Mesenteric fat pad (tissue), 1 donor: ENCODE results near the gene FANCG. TPM values are rescaled to one million over a fixed set of nuclear protein-coding genes. Genes with fewer than 3 reads are reported as not detected.

Source experiments
- DNase-seq: peaks from one replicate; pipeline ENCODE4 v3.0.0-alpha.2; 2020; ENCODE audit warnings: low spot score
- total RNA-seq: library from RNA; stranded (reverse); fragmentation: NEBNext Ultra II Directional; extraction: Animal tissue kit (Norgen Biotek cat#: 25700); gene quantifications from one replicate; pipeline ENCODE4 v1.2.1, GENCODE V29; 2021
- donor health status: DM: yes; HTN: yes; CAD: no.

Gene FANCG
- total RNA-seq, 1 donor from 2014 or later = 11.3 TPM

DNA sequence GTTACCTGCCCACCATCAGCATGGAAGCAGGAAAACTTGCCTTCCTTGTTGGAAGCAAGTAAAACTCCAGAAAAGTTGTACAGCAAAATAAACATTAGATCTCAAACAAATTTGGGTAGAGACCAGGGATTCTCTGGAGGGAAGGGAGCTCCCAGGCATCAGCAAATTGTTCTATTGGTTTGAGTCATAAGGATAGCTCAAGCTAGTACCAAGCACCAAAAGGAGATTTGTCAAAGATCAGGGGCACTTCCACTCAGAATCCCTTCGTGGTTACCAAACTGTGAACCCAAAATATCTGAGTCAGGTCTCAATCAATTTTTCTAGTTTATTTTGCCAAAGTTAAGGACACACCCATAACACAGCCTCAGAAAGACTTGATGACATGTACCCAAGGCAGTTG is 52.4 kb downstream of the FANCG start:
- no peak for DNase-seq

DNA sequence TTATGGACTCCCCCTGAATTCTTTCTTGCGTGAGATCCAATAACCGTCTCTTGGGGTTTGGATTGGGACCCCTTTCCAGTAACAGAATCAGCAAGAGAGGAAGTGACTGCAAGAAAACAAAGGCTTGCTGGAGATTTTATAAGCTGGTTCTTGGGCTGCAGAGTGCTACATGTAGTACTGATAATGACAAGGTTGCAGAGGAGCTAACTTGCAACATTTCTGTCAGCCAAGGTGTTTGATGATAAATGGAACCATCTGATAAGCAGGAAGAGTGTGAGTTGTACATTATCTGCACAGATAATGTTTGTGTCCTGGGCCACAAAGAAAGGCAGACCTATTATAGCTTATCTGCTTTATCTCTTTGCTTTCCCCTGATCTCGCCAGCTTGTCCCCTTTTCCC is 53.1 kb downstream of the FANCG start:
- DNase-seq = no peak

Other genes with a start within 250 kb of the FANCG start
- gene PHF24, start 121.7 kb downstream of the FANCG start, total RNA-seq = 0.39 TPM
- gene DNAJB5, start 90.2 kb downstream of the FANCG start, total RNA-seq = 8.0 TPM
- 280 TPM for gene VCP, start 7.3 kb downstream of the FANCG start, total RNA-seq
- 15.2 TPM for gene PIGO, start 16.6 kb upstream of the FANCG start, total RNA-seq
- 95.4 TPM for gene STOML2, start 23.2 kb upstream of the FANCG start, total RNA-seq
- gene ATOSB, start 35.9 kb upstream of the FANCG start, total RNA-seq = 27.7 TPM
- gene UNC13B, start 82.1 kb upstream of the FANCG start, total RNA-seq = 29.0 TPM